MCF 10A (cell line): ENCODE data around the gene SERTAD4. TPM values are rescaled to one million over a fixed set of nuclear protein-coding genes. Genes with fewer than 3 reads are reported as not detected.

ENCODE experiments used
- BruUV-seq: library from RNA; stranded (reverse); fragments of 400-500 nt; replicated peaks from 2 replicates; lab custom pipeline; 2021; lab: Mats Ljungman, UMichigan
- CTCF ChIA-PET: fragments of 300-600 bp; sonication (Branson Sonifier 250); formaldehyde crosslinking; extraction: SDS; loops from one replicate; lab custom pipeline; 2021; ENCODE audit warnings: antibody characterized with exemption, inconsistent platforms; lab: Yijun Ruan, JAX
- POLR2A ChIA-PET: fragments of 300-600, 350-650 bp; sonication (Branson Sonifier 250); formaldehyde crosslinking; extraction: SDS; loops from one replicate; lab custom pipeline; 2020; ENCODE audit warnings: antibody characterized with exemption, inconsistent platforms; lab: Yijun Ruan, JAX
- DNase-seq: peaks from one replicate; pipeline ENCODE4 v3.0.0-alpha.2; 2018; ENCODE audit not compliant: unreplicated experiment
- H3K27ac Mint-ChIP-seq: one replicate; pipeline ENCODE4 v1.8.0; 2022; ENCODE audit warnings: mild to moderate bottlenecking, low read depth, mixed read lengths; ENCODE audit not compliant: unreplicated experiment
- H3K27me3 Mint-ChIP-seq: one replicate; pipeline ENCODE4 v1.8.0; 2022; ENCODE audit warnings: mixed read lengths; ENCODE audit not compliant: insufficient read depth, unreplicated experiment
- H3K36me3 Mint-ChIP-seq: one replicate; pipeline ENCODE4 v1.8.0; 2022; ENCODE audit warnings: mild to moderate bottlenecking, moderate library complexity, mixed read lengths; ENCODE audit not compliant: insufficient read depth, unreplicated experiment
- H3K4me1 Mint-ChIP-seq: one replicate; pipeline ENCODE4 v1.8.0; 2022; ENCODE audit warnings: mixed read lengths; ENCODE audit not compliant: insufficient read depth, unreplicated experiment
- H3K4me3 Mint-ChIP-seq: one replicate; pipeline ENCODE4 v1.8.0; 2022; ENCODE audit warnings: mild to moderate bottlenecking, moderate library complexity, mixed read lengths; ENCODE audit not compliant: unreplicated experiment
- H3K9me3 Mint-ChIP-seq: one replicate; pipeline ENCODE4 v1.8.0; 2022; ENCODE audit warnings: mixed read lengths; ENCODE audit not compliant: unreplicated experiment
- intact Hi-C: fragments of 100-400 bp; cut with micrococcal nuclease; formaldehyde crosslinking; loops from 2 replicates; pipeline ENCODE4 v1.14.1; 2022
- total RNA-seq: library from RNA; stranded (reverse); gene quantifications from 2 replicates; pipeline ENCODE4 v1.2.3, GENCODE V29; 2022
- TF ChIP-seq, protein P1 (sequence below): fragments of 200-600 bp; IDR thresholded peaks from one replicate; pipeline ENCODE4 v1.8.0; 2022; ENCODE audit warnings: antibody characterized with exemption, mild to moderate bottlenecking; ENCODE audit not compliant: unreplicated experiment

The SERTAD4 gene
- total RNA-seq, 1 experiment from 2014 or later: 0.19 TPM

GRCh38 chr1:210233495-210234328, 1.1 kb downstream of the SERTAD4 start:
- Mint-ChIP-seq H3K27ac (no peak overlapping the region), H3K36me3 (no peaks in the 10 kb centered on the region), H3K4me1 (peaks cover 17% of the 10 kb centered on the region), H3K9me3 (no peaks in the 10 kb centered on the region), H3K4me3 (peak overlapping the region; percentile 69), H3K27me3 (no peaks in the 10 kb centered on the region)
- CTCF ChIA-PET: interaction anchor here (0.5 to 1.7 kb wide), 14 partner anchors 12 to 455 kb away, joined by 3 to 6 read pairs (median 3); no protein-coding TSS in a partner anchor
- intact Hi-C loops: loop anchor here (2.0 to 10.0 kb wide), 4 partner anchors 45 to 139 kb away; no protein-coding TSS in a partner anchor
- POLR2A ChIA-PET: interaction anchor here (0.5 to 2.0 kb wide), 17 partner anchors 9 to 394 kb away, joined by 3 to 9 read pairs (median 3); no protein-coding TSS in a partner anchor
- TF ChIP-seq, protein P1, sequence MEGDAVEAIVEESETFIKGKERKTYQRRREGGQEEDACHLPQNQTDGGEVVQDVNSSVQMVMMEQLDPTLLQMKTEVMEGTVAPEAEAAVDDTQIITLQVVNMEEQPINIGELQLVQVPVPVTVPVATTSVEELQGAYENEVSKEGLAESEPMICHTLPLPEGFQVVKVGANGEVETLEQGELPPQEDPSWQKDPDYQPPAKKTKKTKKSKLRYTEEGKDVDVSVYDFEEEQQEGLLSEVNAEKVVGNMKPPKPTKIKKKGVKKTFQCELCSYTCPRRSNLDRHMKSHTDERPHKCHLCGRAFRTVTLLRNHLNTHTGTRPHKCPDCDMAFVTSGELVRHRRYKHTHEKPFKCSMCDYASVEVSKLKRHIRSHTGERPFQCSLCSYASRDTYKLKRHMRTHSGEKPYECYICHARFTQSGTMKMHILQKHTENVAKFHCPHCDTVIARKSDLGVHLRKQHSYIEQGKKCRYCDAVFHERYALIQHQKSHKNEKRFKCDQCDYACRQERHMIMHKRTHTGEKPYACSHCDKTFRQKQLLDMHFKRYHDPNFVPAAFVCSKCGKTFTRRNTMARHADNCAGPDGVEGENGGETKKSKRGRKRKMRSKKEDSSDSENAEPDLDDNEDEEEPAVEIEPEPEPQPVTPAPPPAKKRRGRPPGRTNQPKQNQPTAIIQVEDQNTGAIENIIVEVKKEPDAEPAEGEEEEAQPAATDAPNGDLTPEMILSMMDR: no peak
- DNase-seq: peak; percentile 89
- no TSS peak for BruUV-seq

DNA sequence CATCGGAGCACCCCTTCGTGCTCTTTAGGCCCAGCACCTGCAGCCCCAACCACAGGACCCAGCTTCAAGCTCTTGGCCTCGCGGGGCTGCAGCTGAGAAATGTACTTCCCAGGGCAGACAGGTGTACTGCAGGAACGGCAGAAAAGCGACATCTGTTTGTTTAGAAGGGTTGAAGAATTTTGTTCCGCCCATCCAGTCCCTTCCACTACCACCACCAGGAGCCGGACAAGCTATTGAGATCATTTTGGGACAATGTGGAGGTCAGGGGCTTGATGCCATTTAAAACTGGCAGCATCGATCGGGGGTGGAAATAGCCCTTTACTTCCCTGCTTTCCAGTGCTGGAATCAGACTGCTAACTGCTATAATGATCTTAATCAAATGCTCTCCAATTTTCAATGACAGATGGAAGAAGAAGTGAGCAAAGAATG, 1.7 kb downstream of the SERTAD4 start:
- Mint-ChIP-seq H3K36me3 (no peaks in the 10 kb centered on the region), H3K27ac (no peak overlapping the region), H3K4me3 (peak overlapping the region; percentile 69), H3K4me1 (peaks cover 22% of the 10 kb centered on the region), H3K9me3 (no peaks in the 10 kb centered on the region), H3K27me3 (no peaks in the 10 kb centered on the region)
- ChIA-PET POLR2A (interaction anchor here (0.6 to 2.0 kb wide), 7 partner anchors 8 to 191 kb away, joined by 3 to 8 read pairs (median 4); no protein-coding TSS in a partner anchor), CTCF (interaction anchor here (0.5 to 1.7 kb wide), 10 partner anchors 13 to 176 kb away, joined by 3 to 6 read pairs (median 3); no protein-coding TSS in a partner anchor)
- BruUV-seq: no TSS peak
- DNase-seq: no peak
- intact Hi-C loops: loop anchor here (5.0 to 10.0 kb wide), 2 partner anchors 90 to 138 kb away; no protein-coding TSS in a partner anchor
- TF ChIP-seq, protein P1: no peak

- Mint-ChIP-seq H3K27ac (no peak overlapping the region), H3K4me1 (peaks cover 33% of the 10 kb centered on the region), H3K27me3 (no peaks in the 10 kb centered on the region), H3K4me3 (no peak overlapping the region), H3K36me3 (no peaks in the 10 kb centered on the region), H3K9me3 (no peaks in the 10 kb centered on the region)
- intact Hi-C loops: loop anchor here (10.0 kb wide), 1 partner anchor 91 kb away; no protein-coding TSS in a partner anchor
- no TSS peak for BruUV-seq
- CTCF ChIA-PET: interaction anchor here (1.0 to 1.1 kb wide), 2 partner anchors 15 to 82 kb away, joined by 3 to 5 read pairs; no protein-coding TSS in a partner anchor
- DNase-seq: no peak
- TF ChIP-seq, protein P1: no peak
- POLR2A ChIA-PET: no interaction called here
Observed at GRCh38 chr1:210235363-210236053, 2.9 kb downstream of the SERTAD4 start.
